HG02938 (cell line): ENCODE measurements around the gene NPEPL1.

Experiments used
- ATAC-seq: cut with Tn5 transposase; IDR thresholded peaks from one replicate; pipeline ENCODE4 v1.9.1; 2021; ENCODE audit warnings: mild to moderate bottlenecking, moderate library complexity; ENCODE audit not compliant: unreplicated experiment

The NPEPL1 gene

DNA sequence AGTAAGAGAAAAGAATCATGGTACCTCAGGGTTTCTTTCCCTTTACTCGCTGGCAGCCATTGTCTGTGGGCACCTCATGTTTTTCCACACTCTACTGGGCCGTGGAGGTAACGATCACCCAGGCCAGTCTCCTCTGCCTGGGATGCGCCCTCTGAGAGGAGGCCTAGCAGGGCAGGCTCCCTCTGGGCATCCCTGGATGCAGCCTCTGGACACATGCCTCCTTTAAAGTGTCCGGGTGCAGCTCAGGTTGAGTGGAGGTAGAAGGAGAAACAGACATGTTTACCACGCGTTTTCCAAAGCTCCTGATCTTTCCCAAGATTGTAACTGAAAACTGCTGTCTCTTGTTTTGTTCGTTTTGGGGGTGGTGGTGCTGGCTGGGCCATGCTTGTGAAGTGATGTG, 13.8 kb upstream of the NPEPL1 start:
- no peak for ATAC-seq

DNA sequence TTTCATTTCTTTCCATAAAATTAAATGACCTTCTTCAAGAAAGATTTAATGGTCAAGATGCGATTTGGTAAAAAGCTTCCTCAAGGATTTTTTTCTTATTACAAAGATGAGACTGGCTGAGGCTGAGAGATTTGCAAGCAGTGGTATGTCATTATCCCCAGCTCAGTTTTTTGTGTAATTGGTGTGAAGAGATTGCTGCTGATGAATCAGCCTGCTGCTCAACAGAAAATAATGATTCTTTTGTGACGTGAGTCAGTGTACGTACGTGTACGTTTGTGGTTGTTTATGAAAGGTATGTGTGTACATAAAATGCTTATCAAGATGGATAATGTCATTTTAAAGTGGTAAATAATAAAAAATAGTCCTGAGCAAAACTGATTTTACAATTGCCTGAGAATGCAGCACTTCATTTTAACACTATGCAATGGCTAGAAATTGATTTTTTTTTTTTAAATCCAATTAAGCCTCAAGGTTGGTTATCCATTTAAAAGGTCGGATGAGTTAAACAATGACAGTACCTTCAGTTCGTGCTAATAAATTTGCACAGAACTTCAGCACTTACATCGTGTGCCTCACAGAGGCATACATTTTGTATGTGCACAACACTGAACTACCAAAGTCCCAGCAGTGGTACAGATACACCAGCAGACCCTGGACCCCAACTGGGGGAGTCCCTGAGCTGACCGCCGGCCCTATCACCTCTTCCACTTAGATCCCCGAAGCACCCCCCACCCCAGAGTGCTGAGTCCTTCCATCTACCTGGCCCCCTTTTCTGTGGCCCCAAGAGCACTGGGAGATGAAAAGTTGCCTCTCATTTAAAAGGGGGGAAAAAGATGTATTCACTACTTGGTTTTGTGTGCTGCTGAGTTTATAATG, 9.7 kb upstream of the NPEPL1 start:
- ATAC-seq = no peak

DNA sequence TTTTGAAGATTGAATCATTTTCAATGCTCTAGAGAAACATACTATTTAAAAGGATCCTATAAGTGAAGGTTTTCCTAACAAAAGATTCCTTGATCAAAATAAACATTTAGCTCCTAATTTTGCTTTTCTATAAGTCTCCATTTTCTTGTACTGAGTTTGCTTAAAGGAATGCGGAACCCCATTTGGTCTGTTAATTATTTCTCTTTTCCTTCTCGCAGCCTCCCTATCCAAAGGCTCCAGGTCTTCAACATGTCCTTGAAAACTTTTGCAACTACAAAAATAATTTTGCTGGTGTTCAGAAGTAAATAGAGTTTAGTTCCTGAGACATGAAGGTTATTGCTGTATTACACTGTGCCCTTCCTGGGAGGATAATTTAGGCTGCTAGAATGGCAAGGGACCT, 8.3 kb upstream of the NPEPL1 start:
- no peak for ATAC-seq

DNA sequence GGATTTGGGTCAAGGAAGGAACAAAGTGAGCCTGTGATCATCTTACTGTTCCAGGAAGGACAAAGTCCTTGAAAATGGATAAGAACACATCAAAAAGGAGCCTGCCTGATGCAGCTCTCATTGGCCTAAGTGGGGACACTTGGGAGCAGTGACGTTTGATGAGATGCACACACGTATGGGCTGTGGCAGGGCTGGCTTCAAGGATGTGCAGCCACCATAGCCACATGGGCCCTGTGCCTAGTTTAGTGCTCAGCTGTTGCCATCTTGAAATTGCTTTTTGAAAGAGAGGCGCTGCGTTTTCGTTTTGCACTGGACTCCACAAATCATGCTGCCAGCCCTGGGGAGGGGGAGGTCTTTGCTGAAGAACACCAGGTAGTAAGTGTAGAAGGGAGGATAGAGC, 6.6 kb upstream of the NPEPL1 start:
- no peak for ATAC-seq

DNA sequence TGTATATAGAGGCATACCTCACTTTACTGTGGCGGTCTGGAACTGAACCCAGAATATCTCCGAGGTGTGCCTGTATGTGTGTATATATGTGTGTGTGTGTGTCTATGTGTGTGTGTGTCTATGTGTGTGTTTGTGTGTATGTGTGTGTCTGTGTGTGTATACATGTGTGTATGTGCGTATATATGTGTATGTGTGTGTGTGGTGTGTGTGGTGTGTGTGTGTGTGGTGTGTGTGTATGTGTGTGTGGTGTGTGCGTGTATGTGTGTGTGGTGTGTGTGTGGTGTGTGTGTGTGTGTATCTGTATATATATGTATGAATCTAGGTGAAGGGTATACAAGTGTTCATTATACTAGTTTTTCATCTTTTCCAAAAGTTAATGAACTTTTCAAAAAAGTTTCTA, 4.2 kb upstream of the NPEPL1 start:
- no peak for ATAC-seq

DNA sequence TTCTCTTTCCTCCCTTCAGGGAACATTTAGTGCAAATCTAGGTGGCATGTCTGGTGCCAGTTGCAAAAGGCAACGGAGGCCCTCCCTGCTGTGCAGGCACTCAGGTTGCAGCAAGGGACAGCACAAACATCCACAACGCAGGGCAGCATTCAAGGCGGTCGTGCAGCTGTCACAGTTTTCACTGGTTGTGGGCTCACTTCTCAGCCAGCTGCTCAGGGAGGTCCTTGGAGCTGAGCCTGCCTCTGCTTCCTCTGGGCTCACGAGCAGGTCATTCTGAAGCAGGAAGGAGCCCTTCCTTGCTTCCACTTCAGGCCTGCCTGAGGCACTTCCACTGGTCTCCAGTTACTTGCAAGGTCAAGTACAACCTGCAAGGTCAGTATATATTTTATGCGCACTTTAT, 3.8 kb upstream of the NPEPL1 start:
- no peak for ATAC-seq

DNA sequence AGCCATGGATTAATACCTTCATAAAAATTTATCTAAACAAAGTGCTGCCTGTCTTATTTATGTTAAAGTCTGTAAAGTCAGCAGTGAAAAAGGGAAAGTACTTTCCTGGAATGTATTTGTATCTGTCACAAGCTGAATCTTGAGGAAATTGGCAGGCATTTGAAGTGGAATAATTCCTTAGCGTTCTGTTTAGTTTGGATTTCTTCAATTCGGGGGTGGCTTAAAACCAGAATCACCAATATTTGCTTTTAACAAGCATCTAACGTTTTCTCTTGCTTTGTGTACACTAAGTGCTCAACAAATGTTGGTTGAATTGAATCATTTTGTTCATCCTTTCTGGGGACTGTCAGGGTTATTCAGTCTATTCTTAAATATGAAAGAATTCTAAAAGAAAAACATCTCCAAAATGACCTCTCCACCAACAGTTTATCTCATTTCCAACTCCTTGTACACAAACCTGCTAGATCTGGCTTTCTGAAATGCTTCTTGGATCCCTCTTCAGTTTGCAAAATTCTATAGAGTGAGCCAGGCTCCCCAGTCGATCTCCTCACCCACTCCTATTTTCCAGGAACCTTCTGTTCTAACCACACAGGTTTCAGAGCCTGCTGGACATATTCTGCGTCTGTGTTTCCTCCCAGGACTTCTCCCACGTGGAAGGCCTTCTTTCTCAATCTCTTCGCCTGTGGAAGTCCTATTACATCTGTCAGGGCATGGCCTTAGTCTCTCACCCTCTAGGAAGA, 2.0 kb upstream of the NPEPL1 start:
- no peak for ATAC-seq

DNA sequence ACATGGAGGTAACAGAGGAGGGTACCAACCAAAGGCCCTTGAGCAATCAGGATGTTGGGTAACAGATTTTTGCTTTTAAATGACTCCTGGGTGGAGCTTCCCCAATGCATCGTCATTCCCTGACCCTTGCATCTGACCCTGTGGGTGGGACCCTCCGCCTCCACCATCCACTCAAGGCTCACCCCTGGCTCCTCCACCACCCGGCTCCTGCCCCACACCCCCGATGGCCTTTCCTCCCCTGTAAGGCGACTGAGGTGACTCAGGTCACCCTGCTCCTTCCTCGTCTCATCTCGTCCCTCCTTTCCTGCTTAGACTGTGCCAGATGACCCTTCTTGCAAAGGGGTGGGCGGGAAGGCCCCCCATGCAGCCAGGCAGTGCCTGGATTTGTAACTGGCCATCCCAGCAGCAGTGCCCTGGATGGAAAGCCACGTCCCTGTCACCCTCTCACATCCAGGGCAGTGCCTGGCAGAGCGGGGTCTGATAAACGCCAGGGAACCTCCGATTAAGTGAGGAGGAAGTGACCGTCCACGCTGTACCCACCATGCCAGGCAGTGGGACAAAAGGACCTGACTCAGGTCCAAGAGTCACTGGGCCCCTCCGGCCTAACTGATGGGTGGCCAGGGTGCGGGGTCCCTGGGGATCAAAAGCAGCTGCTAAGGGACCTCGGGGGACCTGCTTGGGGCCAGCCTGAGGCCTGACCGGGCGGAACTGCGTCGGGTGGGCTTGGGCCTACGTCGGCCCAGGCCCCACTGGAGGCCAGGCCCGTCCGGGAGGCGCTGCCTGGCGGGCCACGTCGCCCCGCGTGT, 624 bp upstream of the NPEPL1 start:
- peak; percentile 6 for ATAC-seq

DNA sequence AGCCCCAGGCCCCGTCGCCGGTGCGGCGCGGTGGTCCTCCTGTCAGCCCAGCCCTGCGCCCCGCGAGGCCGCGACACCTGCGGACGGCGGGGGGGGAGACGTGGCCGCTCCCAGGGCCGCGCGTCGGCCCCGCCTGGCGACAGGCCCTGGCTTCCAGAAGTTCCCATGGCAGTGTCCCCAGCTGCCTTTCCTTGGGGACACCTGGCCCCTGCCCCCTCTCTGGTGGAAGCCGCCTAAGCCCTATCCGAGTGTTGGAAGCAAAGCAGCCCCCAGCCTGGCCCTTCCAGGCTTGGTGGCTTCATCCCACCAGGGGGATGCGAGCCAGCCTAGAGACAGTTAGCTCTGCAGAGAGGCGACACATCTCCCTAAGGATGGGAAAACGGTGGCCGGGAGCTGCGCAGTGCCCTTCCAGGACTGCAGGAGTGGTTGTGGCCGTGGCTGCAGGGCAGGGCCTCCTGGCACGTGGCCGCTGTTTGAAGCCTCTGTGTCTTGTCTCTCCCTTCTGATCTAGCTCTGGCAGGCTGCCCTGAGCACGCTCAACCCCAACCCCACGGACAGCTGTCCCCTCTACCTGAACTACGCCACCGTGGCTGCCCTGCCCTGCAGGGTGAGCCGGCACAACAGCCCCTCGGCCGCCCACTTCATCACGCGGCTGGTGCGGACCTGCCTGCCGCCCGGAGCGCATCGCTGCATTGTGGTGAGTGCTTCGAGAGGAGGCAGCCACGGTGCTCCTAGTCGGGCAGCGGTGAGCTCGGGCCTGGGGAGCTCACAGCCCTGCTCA, 816 bp downstream of the NPEPL1 start:
- no peak for ATAC-seq

DNA sequence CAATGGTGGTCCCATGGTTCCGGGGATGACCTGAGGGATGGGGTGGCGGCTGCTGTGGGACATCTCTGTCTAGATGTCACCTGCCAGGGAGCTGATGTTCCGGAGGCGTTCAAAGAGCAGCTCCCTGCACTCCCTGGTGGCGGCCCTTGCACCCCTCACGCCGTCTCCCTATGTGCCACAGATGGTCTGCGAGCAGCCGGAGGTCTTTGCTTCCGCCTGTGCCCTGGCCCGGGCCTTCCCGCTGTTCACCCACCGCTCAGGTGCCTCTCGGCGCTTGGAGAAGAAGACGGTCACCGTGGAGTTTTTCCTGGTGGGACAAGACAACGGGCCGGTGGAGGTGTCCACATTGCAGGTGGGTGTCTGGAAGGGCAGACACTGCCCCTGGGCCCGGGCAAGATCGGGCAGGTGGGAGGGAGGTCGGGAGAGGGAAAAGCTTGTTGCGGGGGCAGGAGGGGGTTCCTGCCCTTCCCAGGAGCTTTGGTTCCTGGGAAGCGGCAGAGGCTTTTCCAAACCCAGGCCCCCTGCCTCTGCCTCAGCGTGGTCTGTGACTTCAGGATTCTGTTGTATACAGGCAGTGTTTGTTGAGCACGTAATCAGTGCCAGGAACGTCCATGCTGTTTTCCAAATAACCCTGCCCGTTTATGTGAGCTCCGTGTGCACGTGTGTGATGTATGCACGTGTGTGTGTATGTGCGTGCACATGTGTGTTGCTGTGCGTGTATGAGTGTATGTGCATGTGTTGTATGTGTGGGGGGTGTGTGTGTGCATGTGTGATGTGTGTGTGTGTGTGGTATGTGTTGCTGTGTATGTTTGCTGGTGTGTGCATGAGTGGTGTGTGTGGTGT, 1.9 kb downstream of the NPEPL1 start:
- no peak for ATAC-seq

DNA sequence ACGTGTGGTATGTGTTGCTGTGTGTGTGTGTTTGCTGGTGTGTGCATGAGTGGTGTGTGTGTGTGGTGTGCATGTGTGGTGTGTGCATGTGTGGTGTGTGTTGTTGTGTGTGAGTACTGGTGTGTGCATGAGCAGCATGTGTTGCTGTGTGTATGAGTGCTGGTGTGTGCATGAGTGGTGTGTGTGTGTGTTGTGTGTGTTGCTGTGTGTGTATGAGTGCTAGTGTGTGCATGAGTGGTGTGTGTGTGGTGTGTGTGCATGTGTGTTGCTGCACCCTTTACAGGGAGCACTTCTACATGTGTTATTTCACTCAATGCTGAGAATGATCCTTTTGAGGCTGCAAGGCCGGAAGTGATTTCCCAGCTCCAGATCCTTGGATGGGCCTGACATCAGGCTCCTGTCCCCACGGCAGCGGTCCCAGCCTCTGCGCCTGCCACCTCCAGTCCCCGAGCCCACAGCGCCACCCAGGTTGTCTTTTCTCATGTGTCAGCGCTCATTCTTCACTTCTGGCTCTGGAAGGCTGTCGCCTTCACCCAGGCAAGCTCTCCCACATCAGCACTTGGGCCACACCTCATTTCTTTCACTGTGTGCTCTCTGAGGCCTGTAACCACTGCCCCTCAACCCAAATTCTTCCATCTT, 2.6 kb downstream of the NPEPL1 start:
- ATAC-seq = no peak

DNA sequence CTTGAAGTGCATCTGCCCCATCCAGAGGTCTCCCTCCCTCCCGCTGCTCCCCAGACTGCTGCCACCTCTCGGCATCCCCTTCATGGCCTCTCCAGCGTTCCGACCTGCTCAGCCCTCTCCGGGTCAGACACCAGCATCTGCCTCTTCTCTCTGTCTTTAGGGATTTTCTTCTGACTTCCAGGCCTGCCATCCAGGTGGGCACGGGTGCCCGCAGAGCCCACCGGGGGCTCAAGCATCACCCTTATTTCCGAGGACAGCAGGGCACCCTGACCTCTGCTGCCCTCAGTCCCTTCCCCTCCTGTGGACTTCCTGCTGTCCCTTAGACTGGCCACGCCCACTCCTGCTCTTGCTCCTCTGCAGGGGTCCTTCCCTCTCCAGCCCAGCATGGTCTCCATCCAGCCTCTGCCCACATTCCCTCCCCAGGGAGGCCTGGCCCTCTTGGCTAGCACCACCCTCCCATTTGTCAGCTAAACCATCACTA, 3.3 kb downstream of the NPEPL1 start:
- no peak for ATAC-seq

DNA sequence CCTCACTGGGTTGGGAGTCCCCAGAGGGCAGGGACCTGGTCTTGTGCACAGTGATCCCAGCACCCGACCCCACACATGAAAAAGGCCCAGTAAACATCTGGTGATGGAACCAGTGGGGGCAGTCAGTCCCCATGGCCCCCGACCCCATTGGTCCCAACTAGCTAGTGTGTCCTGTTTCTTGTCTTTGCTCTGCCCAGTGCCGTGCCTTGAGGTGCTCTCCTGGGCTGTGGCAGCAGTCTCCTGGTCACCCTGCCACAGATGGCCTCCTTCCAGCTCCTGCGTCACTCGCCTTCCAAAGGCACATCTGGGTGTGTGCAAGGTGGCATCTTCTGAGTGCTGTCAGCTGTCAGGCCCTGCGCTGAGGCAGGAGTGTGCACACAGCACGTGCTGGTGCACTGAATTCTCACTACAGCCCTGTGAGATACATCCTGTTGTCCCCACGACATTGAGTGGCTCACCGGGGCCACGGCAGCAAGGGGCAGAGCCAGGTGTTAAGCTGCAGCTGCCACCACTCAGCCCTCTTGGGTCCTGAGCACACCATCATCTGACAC, 3.9 kb downstream of the NPEPL1 start:
- ATAC-seq = no peak

DNA sequence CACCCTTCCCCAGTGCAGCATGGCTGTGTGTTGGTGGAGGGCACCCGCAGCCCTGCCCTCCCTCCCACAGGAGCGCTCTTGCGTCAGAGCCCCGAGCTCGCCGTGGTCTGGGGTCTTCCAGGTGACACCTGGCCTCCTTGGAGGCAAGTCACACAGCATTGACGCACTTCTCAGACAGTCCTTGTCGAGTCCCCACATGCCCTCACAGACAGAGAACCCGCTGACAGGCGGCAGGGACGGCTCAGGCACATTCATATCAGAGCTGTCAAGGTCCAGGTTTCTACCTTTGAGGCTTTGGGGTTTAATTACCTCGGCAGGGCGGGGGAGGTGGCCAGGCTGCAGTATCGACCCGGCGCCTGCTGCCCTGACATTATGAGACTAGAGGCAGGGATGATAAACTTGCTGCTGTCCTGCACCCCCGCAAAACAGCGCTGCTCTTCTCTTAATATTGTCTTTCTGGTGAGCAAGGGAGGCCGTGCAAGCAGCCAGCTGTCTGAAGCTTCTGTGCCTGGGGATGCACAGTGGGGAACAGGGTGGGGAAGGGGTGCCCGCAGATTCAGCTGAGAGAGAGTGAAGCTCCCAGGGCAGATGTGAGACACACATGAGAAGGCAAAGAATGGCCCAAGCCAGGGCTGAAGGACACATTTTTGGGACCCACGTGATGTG, 4.7 kb downstream of the NPEPL1 start:
- no peak for ATAC-seq

DNA sequence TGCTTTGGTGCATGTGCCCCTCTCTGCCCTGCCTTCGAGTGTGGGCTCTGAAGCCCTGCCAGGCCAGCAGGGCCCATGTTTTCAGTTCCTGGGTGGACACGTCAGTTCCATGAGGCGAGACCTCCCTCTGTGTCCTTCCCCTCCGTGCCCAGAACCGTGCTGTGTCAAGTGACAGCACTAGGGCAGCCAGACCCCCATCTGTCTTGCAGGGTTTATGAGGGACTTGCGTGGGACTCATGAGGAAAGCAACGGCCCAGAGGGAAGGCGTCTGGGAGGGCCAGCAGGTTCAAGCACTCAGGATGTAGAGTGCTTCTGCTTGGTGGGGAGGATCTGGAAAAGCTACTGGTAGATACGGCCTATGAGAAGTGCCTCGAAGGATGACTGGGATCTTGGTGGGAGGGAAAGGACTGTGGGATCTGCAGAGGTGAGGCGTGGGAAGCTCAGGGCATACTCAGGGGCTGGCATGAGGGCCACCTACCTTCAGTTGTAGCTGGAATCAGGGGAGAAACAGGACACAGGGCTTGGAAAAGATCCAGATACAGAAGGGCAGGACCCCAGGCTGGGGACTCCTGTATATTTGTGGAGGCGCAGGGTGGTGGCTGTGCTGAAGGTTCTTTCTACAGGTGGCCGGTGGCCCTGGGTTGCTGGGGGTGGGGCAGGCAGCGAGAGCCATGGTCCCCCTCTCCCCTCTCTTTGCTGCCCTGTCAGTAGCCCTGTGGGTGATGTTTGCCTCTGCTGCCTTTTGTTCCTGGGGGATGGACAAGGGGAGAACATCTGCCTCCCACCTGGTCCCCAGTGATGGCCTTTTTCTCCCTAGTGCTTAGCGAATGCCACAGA, 5.5 kb downstream of the NPEPL1 start:
- ATAC-seq = no peak

DNA sequence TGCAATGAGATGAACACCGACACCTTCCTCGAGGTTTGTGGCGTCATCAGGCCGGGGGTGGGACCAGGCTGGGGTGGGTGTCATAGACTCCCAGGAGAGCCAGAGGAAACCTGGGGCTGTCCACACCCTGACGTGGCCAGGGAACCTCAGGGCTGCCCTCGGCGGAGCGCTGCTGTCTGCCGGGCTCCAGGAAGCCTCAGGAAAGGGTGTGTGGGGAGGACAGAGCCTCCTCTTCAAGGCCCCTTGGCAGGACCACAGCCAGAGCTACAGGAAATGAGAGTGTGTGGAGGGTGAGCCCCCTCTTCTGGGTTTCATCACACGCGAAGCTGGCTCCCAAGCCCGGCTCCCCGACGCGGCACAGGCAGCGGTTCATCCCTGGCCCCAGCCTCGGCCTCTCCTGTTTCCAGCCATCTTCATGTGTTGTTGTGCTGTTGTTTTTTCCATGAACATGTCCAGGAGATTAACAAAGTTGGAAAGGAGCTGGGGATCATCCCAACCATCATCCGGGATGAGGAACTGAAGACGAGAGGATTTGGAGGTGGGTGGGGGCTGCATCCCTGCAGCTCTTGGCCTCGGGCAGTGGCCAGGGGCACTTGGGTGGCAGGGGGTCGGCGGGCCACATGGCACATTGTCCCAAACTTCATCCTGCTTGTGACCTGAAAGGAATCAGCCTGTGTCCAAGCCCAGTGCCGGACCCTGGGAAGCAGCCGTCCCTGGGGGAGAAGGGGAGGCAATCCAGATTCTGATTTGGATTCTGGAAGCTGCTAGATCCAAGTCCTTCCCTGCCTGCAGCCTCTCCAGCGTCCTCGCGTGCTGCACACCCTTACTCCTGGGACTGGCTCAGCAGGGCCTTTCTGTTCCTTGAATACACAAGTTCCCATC, 6.4 kb downstream of the NPEPL1 start:
- no peak for ATAC-seq
